SH-SY5Y (cell line): ENCODE measurements around the gene NACC2.

Source experiments
- GATA2 ChIP-seq: IDR thresholded peaks from 2 replicates; pipeline ENCODE4 v1.6.1; 2011; ENCODE audit warnings: mild to moderate bottlenecking, low read depth, low read length
- GATA3 ChIP-seq: IDR thresholded peaks from 2 replicates; pipeline ENCODE4 v1.6.1; 2011; ENCODE audit warnings: low read depth, mild to moderate bottlenecking, low read length, moderate library complexity

Gene NACC2

DNA sequence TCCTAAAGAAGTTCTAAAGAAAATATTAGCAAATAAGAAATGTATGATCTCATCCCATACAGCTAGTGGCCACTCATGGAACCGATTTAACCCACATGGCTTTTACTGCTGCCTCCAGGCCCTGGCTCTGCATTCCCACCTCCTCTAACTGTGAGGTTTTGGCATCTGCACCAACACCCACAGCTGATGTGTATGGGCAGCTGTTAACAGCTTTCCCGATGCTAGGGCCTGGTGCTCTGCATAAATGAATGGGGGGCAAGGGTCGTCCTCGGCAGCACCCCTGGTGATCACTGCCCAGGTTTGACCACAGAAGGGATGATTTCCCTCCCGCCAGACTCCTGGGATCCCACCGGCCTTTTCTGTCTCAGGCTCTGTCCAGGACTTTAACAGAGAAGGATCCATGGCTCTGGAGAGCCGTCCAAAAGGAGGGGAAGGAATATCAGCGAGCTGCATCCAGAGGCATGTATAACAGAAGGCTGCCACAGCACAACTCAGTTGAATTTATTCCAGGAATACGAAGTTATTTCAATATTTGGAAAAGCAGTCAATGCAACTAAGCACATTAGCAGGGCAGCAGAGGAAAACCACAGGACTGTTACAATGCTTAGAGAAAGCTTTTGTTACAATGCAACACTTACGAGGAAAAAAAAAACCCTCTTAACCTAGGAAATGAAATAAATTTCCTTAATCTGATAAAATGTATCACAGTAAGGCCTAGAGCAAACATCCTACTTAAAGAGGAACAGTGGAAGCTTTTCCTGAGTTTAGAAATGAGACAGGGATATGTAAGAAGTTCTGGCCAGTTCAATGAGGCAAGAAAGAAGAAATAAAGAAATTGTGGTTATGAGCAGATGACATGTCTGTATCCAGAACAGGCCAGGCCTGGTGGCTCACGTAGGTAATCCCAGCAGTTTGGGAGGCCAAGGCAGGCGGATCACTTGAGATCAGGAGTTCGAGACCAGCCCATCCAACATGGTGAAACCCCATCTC, 63.1 kb downstream of the NACC2 start:
- TF ChIP-seq GATA2 (no peak), GATA3 (no peak)

DNA sequence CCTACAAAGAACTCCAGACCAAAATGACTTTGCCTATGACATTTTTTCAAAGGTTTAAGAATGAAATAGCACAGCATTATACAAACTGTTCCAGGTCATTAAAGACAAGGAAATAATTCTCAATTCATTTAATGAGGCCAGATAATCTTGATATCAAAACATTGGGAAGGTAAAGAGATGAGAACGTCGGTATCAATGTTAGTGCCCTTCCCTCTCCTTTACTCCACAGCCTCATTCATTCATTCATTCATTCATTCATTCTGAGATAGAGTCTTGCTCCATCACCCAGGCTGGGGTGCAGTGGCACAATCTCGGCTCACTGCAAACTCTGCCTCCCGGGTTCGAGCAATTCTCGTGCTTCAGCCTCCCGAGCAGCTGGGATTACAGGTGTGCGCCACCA, 64.0 kb downstream of the NACC2 start:
- TF ChIP-seq GATA2 (no peak), GATA3 (no peak)

DNA sequence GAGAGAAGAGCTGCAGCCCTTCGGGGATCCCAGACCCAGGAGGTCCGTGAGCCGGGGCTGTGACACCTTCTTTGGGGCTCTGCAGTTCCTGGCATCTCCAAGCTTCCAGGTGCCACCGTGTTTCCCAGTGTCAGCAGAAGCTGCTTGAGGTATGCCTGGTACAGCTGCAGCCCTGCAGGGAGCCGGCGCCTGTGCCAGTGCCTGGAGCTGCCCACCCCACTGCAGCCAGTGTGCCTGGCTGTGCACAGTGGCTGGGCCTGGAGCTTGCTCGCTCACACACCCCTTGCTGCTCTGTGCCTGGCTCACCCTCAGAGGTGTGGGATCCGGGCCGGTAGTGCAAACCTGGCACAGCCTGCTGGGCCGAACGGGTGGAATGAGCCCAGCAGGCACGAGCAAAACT, 65.5 kb downstream of the NACC2 start:
- TF ChIP-seq GATA3 (no peak), GATA2 (no peak)

DNA sequence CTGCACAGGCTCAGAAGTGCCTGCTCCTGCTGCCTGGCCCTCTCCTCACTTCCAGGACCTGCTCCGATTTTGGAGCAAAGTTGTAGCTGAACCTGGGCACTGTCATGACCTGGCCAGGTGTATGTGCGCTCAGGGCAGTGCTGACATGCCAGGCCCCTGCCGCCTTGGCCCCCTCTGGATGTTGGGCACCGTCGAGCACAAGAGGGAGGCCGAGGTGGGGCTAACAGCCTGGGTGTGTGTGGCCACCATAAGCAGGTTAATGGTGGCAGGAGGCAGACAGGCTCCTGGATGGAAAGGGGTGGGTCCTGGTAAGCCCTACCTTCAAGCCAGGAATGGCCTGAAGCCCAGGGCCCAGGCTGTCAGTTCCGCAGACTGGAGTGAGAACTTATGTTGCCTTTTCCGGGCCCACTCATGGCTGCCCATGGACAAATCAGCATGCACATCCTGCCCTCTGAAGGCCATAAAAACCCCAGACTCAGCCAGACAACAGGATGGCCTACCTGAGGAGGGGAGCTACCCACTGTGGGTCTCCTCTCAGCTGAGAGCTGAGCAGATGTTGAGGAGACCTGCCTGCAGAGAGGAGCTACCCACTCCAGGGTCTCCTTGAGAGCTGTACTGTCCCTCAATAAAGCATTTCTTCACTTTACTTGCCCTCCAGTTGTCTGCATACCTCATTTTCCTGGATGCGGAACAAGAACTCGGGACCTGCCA, 66.2 kb downstream of the NACC2 start:
- no peak for TF ChIP-seq GATA3
- no peak for TF ChIP-seq GATA2

DNA sequence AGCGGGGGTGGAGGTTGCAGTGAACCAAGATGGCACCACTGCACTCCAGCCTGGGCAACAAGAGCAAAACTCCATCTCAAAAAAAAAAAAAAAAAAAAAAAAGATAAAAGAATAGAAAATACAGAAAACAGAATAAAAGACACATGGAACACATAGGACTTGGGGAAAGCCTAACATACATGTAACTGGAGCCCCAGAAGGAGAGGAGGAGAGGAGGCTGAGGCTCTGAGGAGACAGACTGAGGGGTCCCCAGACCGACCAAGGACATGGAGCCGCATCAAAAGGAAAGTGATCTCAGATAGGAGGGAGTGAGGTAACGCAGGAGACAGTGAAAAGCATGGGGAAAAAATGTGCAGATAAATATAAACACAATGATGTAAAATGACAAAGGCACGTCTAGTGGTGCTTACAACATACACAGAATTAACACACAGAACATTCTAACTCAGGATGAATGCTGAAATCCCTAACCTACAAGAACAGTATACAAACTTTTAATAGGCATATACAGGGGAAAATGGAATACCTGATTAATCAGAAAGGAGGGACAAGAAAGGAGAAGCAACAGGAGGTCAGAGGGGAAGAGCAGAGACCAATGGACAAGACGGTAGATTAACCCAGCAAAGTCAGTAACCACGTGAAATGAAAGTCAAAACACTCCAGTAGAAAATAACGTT, 68.7 kb downstream of the NACC2 start:
- no peak for TF ChIP-seq GATA3
- TF ChIP-seq GATA2, result no peak

DNA sequence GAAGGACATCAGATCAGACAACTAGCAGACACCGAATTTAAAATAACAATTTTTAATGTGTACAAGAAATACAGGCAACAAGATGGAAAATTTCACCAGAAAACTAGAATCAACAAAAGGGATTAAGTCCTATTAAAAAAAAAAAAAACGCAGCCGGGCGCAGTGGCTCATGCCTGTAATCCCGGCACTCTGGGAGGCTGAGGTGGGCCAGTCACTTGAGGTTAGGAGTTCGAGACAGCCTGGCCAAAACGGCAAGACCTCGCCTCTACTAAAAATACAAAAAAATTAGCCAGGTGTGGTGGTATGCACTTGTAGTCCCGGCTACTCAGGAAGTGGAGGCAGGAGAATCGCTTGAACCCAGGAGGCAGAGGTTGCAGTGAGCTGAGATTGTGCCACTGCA, 69.6 kb downstream of the NACC2 start:
- TF ChIP-seq GATA2, result no peak
- TF ChIP-seq GATA3, result no peak

DNA sequence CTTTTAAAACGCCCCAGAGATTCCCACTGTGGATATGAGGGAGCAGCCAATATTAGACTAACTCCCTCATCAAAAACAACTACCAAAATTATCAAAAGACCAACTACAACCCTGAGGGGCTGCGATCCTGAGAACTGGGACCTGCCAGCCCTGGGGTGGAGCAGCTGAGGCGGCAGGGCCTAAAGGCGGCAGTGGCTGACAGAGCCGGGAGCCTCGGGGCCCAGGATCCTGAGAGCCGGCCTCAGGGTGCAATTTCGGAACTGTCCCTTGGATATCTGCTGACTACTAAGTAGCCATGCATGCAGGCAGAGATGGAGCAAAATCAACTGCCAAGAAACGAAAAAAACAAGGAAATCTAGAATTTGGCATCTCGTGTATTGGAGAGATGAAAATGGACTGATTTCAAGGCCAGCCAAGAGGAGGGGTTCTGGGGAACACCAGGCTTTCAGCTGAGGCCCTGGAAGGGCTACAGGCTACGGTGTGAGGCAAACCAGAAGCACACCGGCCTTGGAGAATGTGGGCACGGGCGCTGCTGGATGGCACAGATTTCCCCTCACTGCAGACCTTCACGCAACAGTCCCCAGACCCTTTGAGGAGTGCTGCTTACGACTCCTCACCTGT, 70.3 kb downstream of the NACC2 start:
- TF ChIP-seq GATA3, result no peak
- TF ChIP-seq GATA2, result no peak

DNA sequence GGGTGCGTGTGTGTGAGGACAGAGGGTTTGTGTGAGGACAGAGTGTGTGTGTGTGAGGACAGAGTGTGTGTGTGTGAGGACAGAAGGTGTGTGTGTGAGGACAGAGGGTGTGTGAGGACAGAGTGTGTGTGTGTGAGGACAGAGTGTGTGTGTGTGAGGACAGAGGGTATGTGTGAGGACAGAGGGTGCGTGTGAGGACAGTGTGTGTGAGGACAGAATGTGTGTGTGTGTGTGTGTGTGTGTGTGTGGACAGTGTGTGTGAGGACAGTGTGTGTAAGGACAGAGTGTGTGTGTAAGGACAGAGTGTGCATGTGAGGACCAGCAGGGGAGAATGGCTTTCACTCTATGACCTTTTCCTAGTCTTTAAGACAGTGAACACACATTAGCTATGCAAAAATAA, 70.8 kb downstream of the NACC2 start:
- no peak for TF ChIP-seq GATA3
- no peak for TF ChIP-seq GATA2

DNA sequence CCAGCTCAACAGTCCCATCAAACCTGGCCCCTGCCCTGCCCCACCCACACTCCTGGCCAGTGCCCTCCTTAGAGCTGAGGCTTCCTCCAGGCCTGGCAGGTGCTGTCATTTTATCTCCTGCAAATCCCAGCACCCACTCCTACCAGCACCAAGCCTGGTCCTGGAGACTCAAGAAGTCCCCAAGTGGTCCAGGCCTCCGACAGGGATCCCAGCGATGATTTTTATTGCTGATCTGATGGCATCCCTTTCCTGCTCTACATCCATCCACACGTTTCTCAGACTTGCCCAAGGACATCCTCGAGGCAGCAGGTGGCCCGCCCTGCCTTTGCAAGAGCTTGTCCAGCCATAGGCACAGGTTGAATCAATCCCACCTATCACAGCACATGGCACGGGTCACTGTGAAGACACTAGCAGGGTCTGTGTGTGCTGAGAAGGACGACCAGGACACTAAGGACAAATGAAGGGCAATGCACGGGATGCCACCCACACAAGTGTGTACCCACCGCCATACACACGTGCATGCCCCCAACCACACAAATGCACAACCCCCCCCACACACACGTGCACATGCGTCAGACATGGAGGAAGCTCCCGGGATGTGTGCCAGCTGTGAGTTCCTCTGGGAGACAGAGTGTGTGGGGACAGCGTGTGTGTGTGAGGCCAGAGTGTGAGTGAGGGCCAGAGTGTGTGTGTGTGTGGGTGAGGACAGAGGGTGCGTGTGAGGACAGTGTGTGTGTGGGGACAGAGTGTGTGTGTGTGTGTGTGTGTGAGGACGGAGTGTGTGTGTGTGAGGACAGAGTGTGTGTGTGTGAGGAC, 71.5 kb downstream of the NACC2 start:
- TF ChIP-seq GATA2 (no peak), GATA3 (no peak)

DNA sequence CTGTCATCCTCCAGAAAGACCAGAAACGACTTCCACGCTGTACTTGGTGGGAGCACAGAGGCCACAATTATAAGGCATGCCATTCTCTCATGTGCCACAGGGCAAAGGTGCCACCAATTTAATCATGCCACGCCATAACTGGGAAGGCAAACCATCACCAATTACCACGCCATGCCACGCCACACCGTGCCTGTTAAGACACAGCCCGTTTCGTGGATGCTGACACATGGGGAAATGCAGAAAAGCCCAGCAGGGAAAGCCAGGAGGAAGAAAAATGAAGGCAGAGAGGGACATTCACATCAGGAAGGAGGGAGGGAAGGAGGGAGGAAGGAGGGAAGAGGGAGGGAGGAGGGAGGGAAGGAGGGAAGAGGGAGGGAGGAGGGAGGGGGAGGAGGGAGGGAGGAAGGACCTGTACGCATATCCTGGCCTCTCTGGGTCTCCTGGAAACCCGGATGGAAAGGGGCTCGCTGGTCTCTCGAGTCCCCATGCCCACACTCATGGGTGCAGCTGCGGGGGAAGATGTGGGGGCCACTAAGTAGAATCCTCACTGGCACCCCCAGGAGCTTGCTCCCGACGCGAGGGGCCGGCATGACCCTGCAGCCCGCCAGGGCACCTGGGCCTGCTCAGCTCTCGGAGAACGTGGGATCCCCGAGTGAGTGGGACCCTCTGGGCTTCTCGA, 72.2 kb downstream of the NACC2 start:
- TF ChIP-seq GATA2, result no peak
- TF ChIP-seq GATA3, result no peak

DNA sequence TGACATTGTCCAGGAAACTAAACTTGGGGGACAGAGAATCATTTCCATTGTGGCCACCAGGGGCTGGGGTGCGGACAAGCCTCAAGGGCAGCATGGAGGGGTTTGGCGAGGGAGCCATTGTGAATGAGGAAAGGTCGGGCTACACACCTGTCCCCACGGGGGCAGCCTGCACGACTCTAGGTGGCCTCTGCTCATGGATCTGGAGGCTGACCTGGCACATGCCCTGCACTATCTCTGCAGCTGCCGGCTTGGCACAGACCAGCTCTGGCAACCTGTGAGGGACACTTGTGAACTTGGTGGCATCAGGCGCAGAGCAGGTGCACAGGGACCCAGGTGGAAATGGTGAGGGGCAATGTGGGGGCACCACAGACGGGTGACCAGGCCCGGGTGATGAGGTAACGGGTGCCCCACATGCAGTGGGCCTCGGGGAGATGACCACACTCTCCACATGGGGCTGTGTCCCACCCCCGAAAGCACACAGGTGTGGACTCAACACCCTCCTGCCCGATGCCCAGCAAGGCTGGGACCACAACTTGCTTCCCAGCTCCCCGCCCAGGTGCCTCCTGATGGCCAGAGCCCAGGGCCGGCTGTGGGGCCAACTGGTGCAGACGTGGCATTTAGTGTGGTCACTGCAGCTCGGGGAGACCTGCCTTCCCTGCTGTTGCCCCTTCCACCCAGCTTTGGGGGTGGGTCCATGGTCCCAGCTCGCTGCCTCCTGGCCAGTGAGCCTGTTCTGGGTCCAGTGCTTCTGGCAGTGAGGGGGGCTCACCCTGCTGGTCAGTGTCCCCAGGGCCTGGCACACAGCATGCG, 73.0 kb downstream of the NACC2 start:
- TF ChIP-seq GATA2 (no peak), GATA3 (no peak)
